GM10266 (cell line): Measurements from ENCODE around the gene TMED10.

Experiments used
- DNase-seq: peaks from one replicate; pipeline ENCODE4 v3.0.0; 2012; ENCODE audit errors: extremely low spot score
- CTCF ChIP-seq: IDR thresholded peaks from 2 replicates; pipeline ENCODE4 v1.5.1; 2012; ENCODE audit warnings: mild to moderate bottlenecking, low read depth; ENCODE audit not compliant: control insufficient read depth, insufficient read depth; ENCODE audit errors: missing control alignments

TMED10 gene

GRCh38 chr14:75164809-75165208 is 11.6 kb downstream of the TMED10 start:
- no peak for TF ChIP-seq CTCF
- no peak for DNase-seq

- DNase-seq, result no peak
- no peak for TF ChIP-seq CTCF
Measured at GRCh38 chr14:75163677-75164076, 12.7 kb downstream of the TMED10 start.

GRCh38 chr14:75162631-75163030 is 13.8 kb downstream of the TMED10 start:
- no peak for TF ChIP-seq CTCF
- DNase-seq, result no peak

GRCh38 chr14:75158843-75159614 is 17.4 kb downstream of the TMED10 start:
- TF ChIP-seq CTCF, result no peak
- no peak for DNase-seq

- DNase-seq, result no peak
- TF ChIP-seq CTCF, result no peak
Measured at GRCh38 chr14:75156901-75157300, 19.5 kb downstream of the TMED10 start.

- no peak for TF ChIP-seq CTCF
- DNase-seq, result no peak
Measured at GRCh38 chr14:75156111-75156510, 20.3 kb downstream of the TMED10 start.

GRCh38 chr14:75155169-75155568 is 21.2 kb downstream of the TMED10 start:
- DNase-seq, result no peak
- no peak for TF ChIP-seq CTCF
